ENCODE results near the gene KIF1C.

Gene KIF1C

GRCh38 chr17:4969047-4969550, 28.7 kb upstream of the KIF1C start:
- DNase-seq (peak; percentile 65), ATAC-seq (peak; percentile 42)

- DNase-seq (peak; percentile 75), ATAC-seq (peak; percentile 26)
Measured at GRCh38 chr17:4969551-4970173, 28.1 kb upstream of the KIF1C start.

GRCh38 chr17:4970273-4970672, 27.5 kb upstream of the KIF1C start:
- DNase-seq (no peak), ATAC-seq (no peak)

GRCh38 chr17:4971826-4972225, 25.9 kb upstream of the KIF1C start:
- ATAC-seq, result no peak
- no peak for DNase-seq

GRCh38 chr17:4972322-4972721, 25.4 kb upstream of the KIF1C start:
- ATAC-seq (no peak), DNase-seq (no peak)

- ATAC-seq (no peak), DNase-seq (no peak)
Measured at GRCh38 chr17:4972752-4973151, 25.0 kb upstream of the KIF1C start.

- ATAC-seq, result no peak
- no peak for DNase-seq
Measured at GRCh38 chr17:4973256-4974114, 24.3 kb upstream of the KIF1C start.

GRCh38 chr17:4974115-4974670, 23.6 kb upstream of the KIF1C start:
- no peak for ATAC-seq
- no peak for DNase-seq

GRCh38 chr17:4978726-4979125, 19.0 kb upstream of the KIF1C start:
- DNase-seq (no peak), ATAC-seq (no peak)

GRCh38 chr17:4980644-4981216, 17.0 kb upstream of the KIF1C start:
- DNase-seq, result peak; percentile 45

GRCh38 chr17:4982305-4982704, 15.4 kb upstream of the KIF1C start:
- ATAC-seq (no peak), DNase-seq (no peak)

More at GRCh38 chr17:4980644-4981216, 17.0 kb upstream of the KIF1C start:
- peak; percentile 57 for ATAC-seq

- ATAC-seq (no peak), DNase-seq (no peak)
Measured at GRCh38 chr17:4986403-4986802, 11.3 kb upstream of the KIF1C start.

- DNase-seq, result peak; percentile 96
- peak; percentile 93 for ATAC-seq
Measured at GRCh38 chr17:4986951-4987766, 10.6 kb upstream of the KIF1C start, which contains the start of gene CAMTA2. CAMTA2 (minus strand) TSS chr17:4987675; CDS start chr17:4986222, 1,453 bp downstream.

GRCh38 chr17:4987767-4988567, 9.8 kb upstream of the KIF1C start:
- DNase-seq (peak; percentile 27), ATAC-seq (no peak)

- no peak for ATAC-seq
- DNase-seq, result no peak
Measured at GRCh38 chr17:4994081-4994595, 3.6 kb upstream of the KIF1C start.

- DNase-seq (peak; percentile 45), ATAC-seq (peak; percentile 19)
Measured at GRCh38 chr17:4998027-4998731, 429 bp downstream of the KIF1C start.

- ATAC-seq (no peak), DNase-seq (peak; percentile 20)
Measured at GRCh38 chr17:4998732-4999429, 1.1 kb downstream of the KIF1C start.

GRCh38 chr17:4999430-5000093, 1.8 kb downstream of the KIF1C start:
- ATAC-seq, result no peak
- no peak for DNase-seq

- ATAC-seq, result no peak
- DNase-seq, result no peak
Measured at GRCh38 chr17:5000237-5000639, 2.5 kb downstream of the KIF1C start.
